HL-60 (cell line): ENCODE data around the gene RIMS3.

Source experiments
- DNase-seq, 2 experiments: peaks; one replicate each; pipeline ENCODE4 v3.0.0-alpha.2; 2010 to 2020; ENCODE audit warnings: low read depth in 1 of 2, low spot score in 1 of 2
- H3K27ac ChIP-seq: fragments of 250-450 bp; sonication (Bioruptor Pico); replicated peaks from 2 replicates; pipeline ENCODE4 v1.5.1; 2020; ENCODE audit warnings: mild to moderate bottlenecking, moderate library complexity
- H3K27me3 ChIP-seq: fragments of 250-450 bp; sonication (Bioruptor Pico); 2 replicates; pipeline ENCODE4 v1.5.1; 2021; ENCODE audit warnings: mild to moderate bottlenecking, moderate library complexity; ENCODE audit not compliant: insufficient read depth, poor library complexity, severe bottlenecking
- H3K4me3 ChIP-seq: replicated peaks from 2 replicates; pipeline ENCODE4 v1.5.1; 2011; ENCODE audit warnings: mild to moderate bottlenecking, control low read depth, low read length; ENCODE audit not compliant: insufficient read depth
- GABPA ChIP-seq: IDR thresholded peaks from 2 replicates; pipeline ENCODE4 v1.6.1; 2012; ENCODE audit warnings: low read depth
- POLR2AphosphoS5 ChIP-seq: IDR thresholded peaks from 2 replicates; pipeline ENCODE4 v1.6.1; 2012; ENCODE audit warnings: low read depth
- SPI1 ChIP-seq: IDR thresholded peaks from 2 replicates; pipeline ENCODE4 v1.6.1; 2012; ENCODE audit warnings: low read depth, mild to moderate bottlenecking, borderline replicate concordance
- TF ChIP-seq, protein P1 (sequence below): IDR thresholded peaks from 2 replicates; pipeline ENCODE4 v1.6.1; 2012; ENCODE audit warnings: low read depth; ENCODE audit not compliant: insufficient replicate concordance
- TF ChIP-seq, protein P2 (sequence below): IDR thresholded peaks from one replicate; pipeline ENCODE4 v1.5.1; 2011; ENCODE audit warnings: low read length, control low read depth, inconsistent platforms; ENCODE audit not compliant: insufficient read depth

The RIMS3 gene

DNA sequence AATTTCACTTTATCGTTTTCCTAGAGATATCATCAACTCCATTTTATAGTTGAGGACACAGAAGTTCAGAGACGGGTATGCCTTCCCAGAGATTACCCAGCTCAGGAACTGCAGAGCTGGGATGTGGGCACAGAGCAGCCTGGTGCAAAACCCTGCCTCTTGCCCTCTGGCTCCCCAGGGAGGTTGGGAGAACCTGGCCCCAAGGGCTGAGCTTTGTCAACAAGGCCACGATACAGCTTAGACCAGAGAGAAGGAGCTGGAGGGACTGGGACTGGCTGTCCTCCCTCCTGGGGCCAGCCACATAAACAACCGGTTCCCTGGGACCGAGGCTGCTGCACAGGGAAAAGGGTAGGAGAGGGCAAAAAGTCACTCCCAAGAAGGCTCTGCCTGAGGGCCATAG is 3.8 kb downstream of the RIMS3 start:
- Histone ChIP-seq H3K4me3 (no peak overlapping the region), H3K27me3 (no peaks in the 10 kb centered on the region), H3K27ac (no peak overlapping the region)
- TF ChIP-seq SPI1 (no peak), GABPA (no peak), POLR2AphosphoS5 (no peak)
- TF ChIP-seq, protein P1, sequence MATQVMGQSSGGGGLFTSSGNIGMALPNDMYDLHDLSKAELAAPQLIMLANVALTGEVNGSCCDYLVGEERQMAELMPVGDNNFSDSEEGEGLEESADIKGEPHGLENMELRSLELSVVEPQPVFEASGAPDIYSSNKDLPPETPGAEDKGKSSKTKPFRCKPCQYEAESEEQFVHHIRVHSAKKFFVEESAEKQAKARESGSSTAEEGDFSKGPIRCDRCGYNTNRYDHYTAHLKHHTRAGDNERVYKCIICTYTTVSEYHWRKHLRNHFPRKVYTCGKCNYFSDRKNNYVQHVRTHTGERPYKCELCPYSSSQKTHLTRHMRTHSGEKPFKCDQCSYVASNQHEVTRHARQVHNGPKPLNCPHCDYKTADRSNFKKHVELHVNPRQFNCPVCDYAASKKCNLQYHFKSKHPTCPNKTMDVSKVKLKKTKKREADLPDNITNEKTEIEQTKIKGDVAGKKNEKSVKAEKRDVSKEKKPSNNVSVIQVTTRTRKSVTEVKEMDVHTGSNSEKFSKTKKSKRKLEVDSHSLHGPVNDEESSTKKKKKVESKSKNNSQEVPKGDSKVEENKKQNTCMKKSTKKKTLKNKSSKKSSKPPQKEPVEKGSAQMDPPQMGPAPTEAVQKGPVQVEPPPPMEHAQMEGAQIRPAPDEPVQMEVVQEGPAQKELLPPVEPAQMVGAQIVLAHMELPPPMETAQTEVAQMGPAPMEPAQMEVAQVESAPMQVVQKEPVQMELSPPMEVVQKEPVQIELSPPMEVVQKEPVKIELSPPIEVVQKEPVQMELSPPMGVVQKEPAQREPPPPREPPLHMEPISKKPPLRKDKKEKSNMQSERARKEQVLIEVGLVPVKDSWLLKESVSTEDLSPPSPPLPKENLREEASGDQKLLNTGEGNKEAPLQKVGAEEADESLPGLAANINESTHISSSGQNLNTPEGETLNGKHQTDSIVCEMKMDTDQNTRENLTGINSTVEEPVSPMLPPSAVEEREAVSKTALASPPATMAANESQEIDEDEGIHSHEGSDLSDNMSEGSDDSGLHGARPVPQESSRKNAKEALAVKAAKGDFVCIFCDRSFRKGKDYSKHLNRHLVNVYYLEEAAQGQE: no peak
- TF ChIP-seq, protein P2, sequence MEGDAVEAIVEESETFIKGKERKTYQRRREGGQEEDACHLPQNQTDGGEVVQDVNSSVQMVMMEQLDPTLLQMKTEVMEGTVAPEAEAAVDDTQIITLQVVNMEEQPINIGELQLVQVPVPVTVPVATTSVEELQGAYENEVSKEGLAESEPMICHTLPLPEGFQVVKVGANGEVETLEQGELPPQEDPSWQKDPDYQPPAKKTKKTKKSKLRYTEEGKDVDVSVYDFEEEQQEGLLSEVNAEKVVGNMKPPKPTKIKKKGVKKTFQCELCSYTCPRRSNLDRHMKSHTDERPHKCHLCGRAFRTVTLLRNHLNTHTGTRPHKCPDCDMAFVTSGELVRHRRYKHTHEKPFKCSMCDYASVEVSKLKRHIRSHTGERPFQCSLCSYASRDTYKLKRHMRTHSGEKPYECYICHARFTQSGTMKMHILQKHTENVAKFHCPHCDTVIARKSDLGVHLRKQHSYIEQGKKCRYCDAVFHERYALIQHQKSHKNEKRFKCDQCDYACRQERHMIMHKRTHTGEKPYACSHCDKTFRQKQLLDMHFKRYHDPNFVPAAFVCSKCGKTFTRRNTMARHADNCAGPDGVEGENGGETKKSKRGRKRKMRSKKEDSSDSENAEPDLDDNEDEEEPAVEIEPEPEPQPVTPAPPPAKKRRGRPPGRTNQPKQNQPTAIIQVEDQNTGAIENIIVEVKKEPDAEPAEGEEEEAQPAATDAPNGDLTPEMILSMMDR: no peak
- DNase-seq: no peak

DNA sequence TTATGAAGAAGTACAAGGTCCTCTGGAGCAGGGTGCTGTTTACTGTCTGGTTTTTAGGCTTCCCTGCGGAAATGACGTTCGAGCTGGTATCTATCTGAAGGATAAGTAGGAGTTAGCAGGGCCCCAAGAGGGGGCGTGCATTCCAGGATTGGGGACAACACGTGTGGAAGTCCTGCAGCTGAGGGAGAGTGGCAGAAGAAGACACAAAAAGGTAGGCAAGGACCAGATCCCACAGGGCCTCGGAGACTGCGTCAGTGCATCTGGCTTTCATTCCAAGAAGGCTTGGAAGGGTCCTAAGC is 5.9 kb downstream of the RIMS3 start:
- TF ChIP-seq POLR2AphosphoS5: no peak
- TF ChIP-seq, protein P1: no peak
- TF ChIP-seq SPI1: no peak
- no peak for TF ChIP-seq GABPA
- TF ChIP-seq, protein P2: no peak

DNA sequence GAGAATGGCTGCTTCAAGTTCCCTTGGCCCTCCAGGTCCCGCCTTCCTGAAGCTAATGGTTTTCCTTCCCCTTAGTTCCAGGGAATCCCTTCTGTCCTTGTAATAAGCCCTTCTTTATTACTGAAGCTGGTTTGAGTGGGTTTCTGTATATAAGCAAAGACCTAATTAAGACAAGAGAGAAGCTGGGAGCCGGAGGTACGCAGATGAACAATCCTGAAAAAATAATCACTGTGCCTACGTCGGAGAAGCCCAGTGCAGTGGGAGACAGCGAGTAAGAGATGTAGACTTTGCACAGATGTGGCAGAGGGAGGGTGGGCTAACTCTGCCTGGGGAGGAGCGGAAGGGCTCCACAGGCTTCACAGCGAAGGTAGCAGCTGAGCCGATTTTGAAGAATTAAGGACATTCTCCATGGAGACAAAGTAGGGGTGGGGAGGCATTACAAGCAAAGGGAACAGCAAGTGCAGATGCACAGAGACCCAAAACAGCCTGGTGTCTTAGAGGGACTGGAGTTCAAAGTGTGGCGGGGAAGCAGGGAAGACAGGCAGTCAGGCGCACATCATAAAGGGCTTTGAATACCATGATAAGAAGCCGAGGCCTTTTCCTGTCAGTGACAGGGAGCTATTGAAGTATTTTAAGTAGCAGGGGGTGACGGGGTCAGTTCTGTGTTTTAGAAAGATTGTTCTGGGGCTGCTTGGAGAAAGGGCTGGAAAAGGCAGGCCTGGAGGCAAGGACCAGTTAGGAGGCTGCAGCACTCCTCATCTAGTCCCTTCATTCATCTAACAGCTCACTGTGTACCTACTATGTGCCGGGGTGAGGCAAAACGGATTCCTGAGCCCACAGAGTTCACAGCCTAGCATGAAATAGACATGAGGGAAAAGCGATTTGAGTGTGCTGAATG is 6.5 kb downstream of the RIMS3 start:
- H3K27me3 ChIP-seq: no peaks in the 10 kb centered on the region
- no peak overlapping the region for H3K4me3 ChIP-seq
- DNase-seq: no peak
- TF ChIP-seq, protein P2: no peak
- TF ChIP-seq, protein P1: no peak
- TF ChIP-seq GABPA: no peak
- TF ChIP-seq SPI1: no peak
- TF ChIP-seq POLR2AphosphoS5: no peak
- H3K27ac ChIP-seq: no peak overlapping the region

More for the DNA sequence above, 5.9 kb downstream of the RIMS3 start:
- H3K4me3 ChIP-seq: no peak overlapping the region
- no peak overlapping the region for H3K27ac ChIP-seq
- H3K27me3 ChIP-seq: no peaks in the 10 kb centered on the region
- DNase-seq: no peak
